ENCODE data around the gene ODAD3. TPM values are rescaled to one million over a fixed set of nuclear protein-coding genes. Genes with fewer than 3 reads are reported as not detected.

The ODAD3 gene
- total RNA-seq, 1 donor from 2014 or later = not detected

GRCh38 chr19:11451871-11452619 lies 17.1 kb upstream of the ODAD3 start:
- DNase-seq (ENCODE audit: low spot score in 2 of 2) = no peak
- H3K4me3 ChIP-seq = no peak overlapping the region
- no peaks in the 10 kb centered on the region for H3K9me3 ChIP-seq
- H3K27me3 ChIP-seq = no peaks in the 10 kb centered on the region
- intact Hi-C loops (cut with DNase I) = no loop called here
- no peaks in the 10 kb centered on the region for H3K4me1 ChIP-seq
- no peak overlapping the region for H3K27ac ChIP-seq
- H3K36me3 ChIP-seq = peaks cover 26% of the 10 kb centered on the region in 2 donors
- TF ChIP-seq CTCF (IDR thresholded peaks at IDR 0.05) = no peak

- no peaks in the 10 kb centered on the region for H3K27me3 ChIP-seq
- H3K27ac ChIP-seq = no peak overlapping the region
- peaks cover 29 to 31% of the 10 kb centered on the region in 2 donors for H3K36me3 ChIP-seq
- no peak overlapping the region for H3K4me3 ChIP-seq
- no peak for DNase-seq (ENCODE audit: low spot score in 2 of 2)
- no peaks in the 10 kb centered on the region for H3K4me1 ChIP-seq
- no peaks in the 10 kb centered on the region for H3K9me3 ChIP-seq
- TF ChIP-seq CTCF (IDR thresholded peaks at IDR 0.05) = no peak
- intact Hi-C loops (cut with DNase I) = no loop called here
Measured at GRCh38 chr19:11451327-11451870, 16.5 kb upstream of the ODAD3 start.

- intact Hi-C loops (cut with DNase I) = no loop called here
- DNase-seq (ENCODE audit: low spot score in 2 of 2) = no peak
- no peaks in the 10 kb centered on the region for H3K27me3 ChIP-seq
- H3K27ac ChIP-seq = no peak overlapping the region
- no peak overlapping the region for H3K4me3 ChIP-seq
- no peak for TF ChIP-seq CTCF (IDR thresholded peaks at IDR 0.05)
- H3K4me1 ChIP-seq = no peaks in the 10 kb centered on the region
- H3K9me3 ChIP-seq = no peaks in the 10 kb centered on the region
- peaks cover 36 to 37% of the 10 kb centered on the region in 2 donors for H3K36me3 ChIP-seq
Measured at GRCh38 chr19:11450570-11451326, 15.8 kb upstream of the ODAD3 start.

- Histone ChIP-seq H3K9me3 (no peaks in the 10 kb centered on the region), H3K4me1 (no peaks in the 10 kb centered on the region), H3K4me3 (no peak overlapping the region), H3K27ac (no peak overlapping the region), H3K27me3 (no peaks in the 10 kb centered on the region), H3K36me3 (peaks cover 49 to 54% of the 10 kb centered on the region in 2 donors)
- no peak for DNase-seq (ENCODE audit: low spot score in 2 of 2)
- TF ChIP-seq CTCF (IDR thresholded peaks at IDR 0.05) = no peak
- intact Hi-C loops (cut with DNase I) = no loop called here
Measured at GRCh38 chr19:11448923-11449554, 14.1 kb upstream of the ODAD3 start.

- intact Hi-C loops (cut with DNase I) = no loop called here
- no peak for TF ChIP-seq CTCF (IDR thresholded peaks at IDR 0.05)
- H3K27me3 ChIP-seq = no peaks in the 10 kb centered on the region
- no peak overlapping the region for H3K27ac ChIP-seq
- H3K36me3 ChIP-seq = peaks cover 49 to 60% of the 10 kb centered on the region in 2 donors
- DNase-seq (ENCODE audit: low spot score in 2 of 2) = no peak
- H3K9me3 ChIP-seq = no peaks in the 10 kb centered on the region
- no peaks in the 10 kb centered on the region for H3K4me1 ChIP-seq
- no peak overlapping the region for H3K4me3 ChIP-seq
Measured at GRCh38 chr19:11448410-11448809, 13.5 kb upstream of the ODAD3 start.

Measured in ascending aorta (tissue), 2 donors.